22Rv1 (cell line): ENCODE data around the gene PSMD14.
"Not testable (repeated sequence)": the region's sequence is repeated elsewhere in the genome, so short reads cannot be mapped to it uniquely, and the experiment has no call there.

ENCODE experiments used
- H3K27ac ChIP-seq: fragments of 450-650 bp; 2 replicates; pipeline ENCODE4 v1.5.1; 2017
- CTCF ChIP-seq: fragments of 450-650 bp; IDR thresholded peaks from 2 replicates; pipeline ENCODE4 v1.5.1; 2017; ENCODE audit warnings: mild to moderate bottlenecking
- ZFX ChIP-seq: fragments of 450-650 bp; IDR thresholded peaks from 2 replicates; pipeline ENCODE4 v1.6.1; 2017; ENCODE audit warnings: antibody characterized with exemption, borderline replicate concordance

The PSMD14 gene

GRCh38 chr2:161357097-161357496 lies 48.9 kb downstream of the PSMD14 start:
- H3K27ac ChIP-seq = no peak overlapping the region
- no peak for TF ChIP-seq CTCF
- no peak for TF ChIP-seq ZFX

- TF ChIP-seq CTCF = no peak
- TF ChIP-seq ZFX = no peak
- no peak overlapping the region for H3K27ac ChIP-seq
These were observed 50.6 kb downstream of the PSMD14 start for GRCh38 chr2:161358838-161359237.

- H3K27ac ChIP-seq = not testable (repeated sequence)
These were observed 52.0 kb downstream of the PSMD14 start for GRCh38 chr2:161360095-161360654.

- no peak for TF ChIP-seq ZFX
- TF ChIP-seq CTCF = no peak
- no peak overlapping the region for H3K27ac ChIP-seq
These were observed 54.4 kb downstream of the PSMD14 start for GRCh38 chr2:161362568-161363166.

- no peak overlapping the region for H3K27ac ChIP-seq
- TF ChIP-seq ZFX (no peak), CTCF (no peak)
These were observed 59.5 kb downstream of the PSMD14 start for GRCh38 chr2:161367675-161368074.

GRCh38 chr2:161369311-161369710 lies 61.1 kb downstream of the PSMD14 start:
- no peak overlapping the region for H3K27ac ChIP-seq
- no peak for TF ChIP-seq CTCF

GRCh38 chr2:161370981-161371380 lies 62.8 kb downstream of the PSMD14 start:
- H3K27ac ChIP-seq = no peak overlapping the region; the same call in 1 of the 2 replicates

More at GRCh38 chr2:161370981-161371380, 62.8 kb downstream of the PSMD14 start:
- no peak for TF ChIP-seq ZFX
- no peak for TF ChIP-seq CTCF
